Calu3 (cell line): ENCODE results near the gene OPRM1. TPM values are rescaled to one million over a fixed set of nuclear protein-coding genes. Genes with fewer than 3 reads are reported as not detected.

Source experiments
- BruUV-seq: library from RNA; stranded (reverse); fragments of 400-500 nt; replicated peaks from 2 replicates; lab custom pipeline; 2021; lab: Mats Ljungman, UMichigan
- CTCF ChIA-PET: fragments of 300-600 bp; sonication (Branson Sonifier 250); formaldehyde crosslinking; loops from one replicate; lab custom pipeline; 2022; ENCODE audit warnings: antibody characterized with exemption; lab: Charles Lee
- DNase-seq: peaks from one replicate; pipeline ENCODE4 v3.0.0; 2022
- H3K27ac Mint-ChIP-seq: one replicate; pipeline ENCODE4 v1.8.0; 2022; ENCODE audit warnings: mixed read lengths; ENCODE audit not compliant: unreplicated experiment
- H3K27me3 Mint-ChIP-seq: one replicate; pipeline ENCODE4 v1.8.0; 2022; ENCODE audit warnings: mixed read lengths; ENCODE audit not compliant: unreplicated experiment
- H3K36me3 Mint-ChIP-seq: one replicate; pipeline ENCODE4 v1.8.0; 2022; ENCODE audit warnings: mild to moderate bottlenecking, moderate library complexity, mixed read lengths; ENCODE audit not compliant: insufficient read depth, unreplicated experiment
- H3K4me1 Mint-ChIP-seq: one replicate; pipeline ENCODE4 v1.8.0; 2022; ENCODE audit warnings: mild to moderate bottlenecking, low read depth, mixed read lengths; ENCODE audit not compliant: unreplicated experiment
- H3K4me3 Mint-ChIP-seq: one replicate; pipeline ENCODE4 v1.8.0; 2022; ENCODE audit warnings: mild to moderate bottlenecking, low read depth, moderate library complexity, mixed read lengths; ENCODE audit not compliant: unreplicated experiment
- H3K9me3 Mint-ChIP-seq: one replicate; pipeline ENCODE4 v1.8.0; 2022; ENCODE audit warnings: low read depth, mixed read lengths; ENCODE audit not compliant: unreplicated experiment
- CTCF ChIP-seq: fragments of 200-600 bp; IDR thresholded peaks from one replicate; pipeline ENCODE4 v1.8.0; 2022; ENCODE audit warnings: antibody characterized with exemption; ENCODE audit not compliant: unreplicated experiment
- intact Hi-C: fragments of 100-400 bp; cut with micrococcal nuclease; formaldehyde crosslinking; loops from one replicate; pipeline ENCODE4 v1.10.0; 2022; ENCODE audit not compliant: unreplicated experiment
- total RNA-seq: library from RNA; stranded (reverse); gene quantifications from 2 replicates; pipeline ENCODE4 v1.2.3, GENCODE V29; 2022

Gene OPRM1
- total RNA-seq, 1 experiment from 2014 or later = not detected

DNA sequence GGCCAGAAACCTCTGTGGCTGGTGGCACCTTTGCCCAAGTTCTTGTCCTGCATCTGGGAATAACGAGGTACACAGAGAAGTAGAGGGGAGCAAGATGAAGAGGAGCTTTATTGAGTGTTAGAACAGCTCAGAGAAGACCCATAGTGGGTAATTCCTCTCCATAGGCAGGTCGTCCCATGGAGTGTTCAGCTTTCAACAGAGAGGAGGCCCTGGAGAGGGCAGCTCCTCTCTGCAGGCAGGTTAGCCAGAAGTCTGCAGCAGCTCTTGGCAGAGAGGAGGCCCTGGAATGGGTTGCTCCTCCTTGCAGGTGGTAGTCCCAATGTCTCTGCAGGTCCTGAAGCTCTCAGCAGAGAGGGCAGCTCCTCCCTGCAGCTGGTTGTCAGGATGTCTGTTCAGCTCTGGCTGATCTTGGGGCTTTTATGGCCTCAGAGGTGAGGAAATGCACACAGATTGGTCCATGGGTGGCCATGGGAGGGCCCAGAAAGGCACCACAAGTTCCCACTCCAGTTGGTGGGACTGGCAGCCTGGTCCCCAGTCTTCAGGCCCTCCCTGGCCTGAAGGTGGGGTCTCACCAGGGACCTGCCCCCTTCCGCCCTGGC is 228.6 kb downstream of the OPRM1 start:
- BruUV-seq = no TSS peak
- no peak for DNase-seq
- Mint-ChIP-seq H3K27ac (no peak overlapping the region), H3K36me3 (no peaks in the 10 kb centered on the region), H3K9me3 (no peaks in the 10 kb centered on the region), H3K27me3 (no peaks in the 10 kb centered on the region), H3K4me1 (no peaks in the 10 kb centered on the region), H3K4me3 (no peak overlapping the region)
- CTCF ChIA-PET = no interaction called here
- intact Hi-C loops = no loop called here
- TF ChIP-seq CTCF = no peak

DNA sequence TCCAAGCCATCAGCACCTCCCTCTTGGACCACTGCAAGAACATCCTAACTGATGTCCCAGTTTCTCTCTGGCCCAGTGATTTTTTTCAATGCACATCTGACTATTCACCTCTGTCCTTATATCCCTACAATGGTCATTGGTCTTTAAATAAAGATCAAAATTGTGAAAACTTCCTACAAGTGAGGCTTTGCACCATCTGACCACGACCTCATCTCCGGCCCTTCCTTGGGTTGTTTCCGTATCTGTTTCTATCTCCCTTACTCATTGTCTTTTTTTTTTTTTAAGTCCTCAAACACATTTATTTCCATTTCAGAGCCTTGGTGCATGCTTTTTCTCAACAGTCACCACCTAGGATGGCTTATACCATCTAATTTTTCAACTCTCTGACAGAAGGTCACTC is 229.4 kb downstream of the OPRM1 start:
- H3K36me3 Mint-ChIP-seq = no peaks in the 10 kb centered on the region
- BruUV-seq = no TSS peak
- intact Hi-C loops = no loop called here
- CTCF ChIA-PET = no interaction called here
- no peak for TF ChIP-seq CTCF
- no peak overlapping the region for H3K27ac Mint-ChIP-seq
- H3K4me1 Mint-ChIP-seq = no peaks in the 10 kb centered on the region
- DNase-seq = no peak
- no peak overlapping the region for H3K4me3 Mint-ChIP-seq
- H3K27me3 Mint-ChIP-seq = no peaks in the 10 kb centered on the region
- H3K9me3 Mint-ChIP-seq = no peaks in the 10 kb centered on the region

DNA sequence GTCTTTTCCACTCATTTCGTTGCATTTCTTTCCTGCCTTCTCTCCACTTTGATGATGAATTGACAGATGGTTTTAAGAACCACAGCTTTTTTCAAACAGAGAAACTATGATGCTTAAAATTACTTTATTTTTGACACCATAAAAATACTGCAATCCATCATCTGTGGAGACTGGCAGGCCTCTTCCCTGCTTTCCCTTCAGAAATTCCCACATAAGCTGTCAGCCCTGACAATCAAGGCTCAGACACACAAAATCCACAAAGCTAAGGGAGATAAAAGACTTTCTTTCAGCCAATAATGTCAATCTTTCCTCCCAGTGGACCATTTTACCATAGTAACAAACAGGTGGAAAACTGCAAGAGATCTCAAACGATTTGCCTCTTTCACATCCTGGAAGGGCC is 235.1 kb downstream of the OPRM1 start:
- intact Hi-C loops = no loop called here
- Mint-ChIP-seq H3K27ac (no peak overlapping the region), H3K36me3 (no peaks in the 10 kb centered on the region), H3K27me3 (no peaks in the 10 kb centered on the region), H3K9me3 (no peaks in the 10 kb centered on the region), H3K4me1 (peaks cover 7% of the 10 kb centered on the region), H3K4me3 (no peak overlapping the region)
- CTCF ChIA-PET = no interaction called here
- no peak for TF ChIP-seq CTCF
- DNase-seq = no peak
- no TSS peak for BruUV-seq

GRCh38 chr6:154276810-154277628 is 238.0 kb downstream of the OPRM1 start:
- BruUV-seq = no TSS peak
- Mint-ChIP-seq H3K4me3 (no peak overlapping the region), H3K27me3 (no peaks in the 10 kb centered on the region), H3K4me1 (peaks cover 7% of the 10 kb centered on the region), H3K9me3 (no peaks in the 10 kb centered on the region), H3K27ac (no peak overlapping the region), H3K36me3 (no peaks in the 10 kb centered on the region)
- intact Hi-C loops = loop anchor here (1.0 kb wide), 1 partner anchor 123 kb away; no protein-coding TSS in a partner anchor
- no peak for DNase-seq
- CTCF ChIA-PET = interaction anchor here (0.5 to 1.3 kb wide), 6 partner anchors 15 to 235 kb away, joined by 3 to 5 read pairs (median 3); partner anchors contain the start of gene CNKSR3
- peak; percentile 12 for TF ChIP-seq CTCF
